K562 (cell line): ENCODE data around the gene MYG1. TPM values are rescaled to one million over a fixed set of nuclear protein-coding genes. Genes with fewer than 3 reads are reported as not detected.

Experiments used
- BDP1 ChIP-seq: IDR thresholded peaks from 3 replicates; pipeline ENCODE4 v1.6.1; 2011; ENCODE audit not compliant: insufficient read length, insufficient read depth
- FOXO4 ChIP-seq: fragments of 450-650 bp; formaldehyde crosslinking; IDR thresholded peaks from 2 replicates; pipeline ENCODE4 v1.4.0; 2020; ENCODE audit warnings: mild to moderate bottlenecking, moderate library complexity
- GABPA ChIP-seq: fragments of 200-800 bp; sonication (Bioruptor generic); conservative IDR thresholded peaks from 2 replicates; pipeline ENCODE4 v1.6.1; 2016; ENCODE audit warnings: low read depth, missing genetic modification characterization, missing compliant biosample characterization
- GTF2A2 ChIP-seq: IDR thresholded peaks from 2 replicates; pipeline ENCODE4 v1.6.1; 2016; ENCODE audit warnings: mild to moderate bottlenecking, missing genetic modification characterization, missing compliant biosample characterization
- HDAC6 ChIP-seq: IDR thresholded peaks from 2 replicates; pipeline ENCODE4 v1.6.1; 2012; ENCODE audit warnings: low read depth, mild to moderate bottlenecking, control low read depth, inconsistent platforms, low read length, moderate library complexity
- HMBOX1 ChIP-seq: sonication (generic); IDR thresholded peaks from 2 replicates; pipeline ENCODE4 v1.6.1; 2016
- KHSRP ChIP-seq: fragments of 450-650 bp; IDR thresholded peaks from 2 replicates; pipeline ENCODE4 v1.6.1; 2017
- KLF10 ChIP-seq: fragments of 250-450 bp; sonication (Bioruptor Pico); IDR thresholded peaks from 2 replicates; pipeline ENCODE4 v1.6.1; 2021; ENCODE audit warnings: matching md5 sums
- MAFF ChIP-seq: IDR thresholded peaks from 2 replicates; pipeline ENCODE4 v1.6.1; 2012; ENCODE audit warnings: low read length, improper control_type of control experiment
- MTA1 ChIP-seq: fragments of 450-650 bp; IDR thresholded peaks from 2 replicates; pipeline ENCODE4 v1.6.1; 2017; ENCODE audit warnings: borderline replicate concordance
- PHTF2 ChIP-seq: fragments of 250-450 bp; sonication (Bioruptor Pico); IDR thresholded peaks from 2 replicates; pipeline ENCODE4 v1.5.0; 2021; ENCODE audit warnings: mild to moderate bottlenecking
- SIRT6 ChIP-seq: IDR thresholded peaks from one replicate; pipeline ENCODE4 v1.6.1; 2012; ENCODE audit warnings: low read depth, mild to moderate bottlenecking, control low read depth, inconsistent platforms, low read length, moderate library complexity
- SMARCE1 ChIP-seq: fragments of 450-650 bp; IDR thresholded peaks from 2 replicates; pipeline ENCODE4 v1.7.1; 2016; ENCODE audit warnings: mild to moderate bottlenecking
- TAF15 ChIP-seq: fragments of 200-400 bp; formaldehyde crosslinking; IDR thresholded peaks from 2 replicates; pipeline ENCODE4 v1.6.1; 2017; ENCODE audit warnings: mild to moderate bottlenecking, low read depth, low read length, moderate library complexity
- TCF7 ChIP-seq: sonication (generic); IDR thresholded peaks from 2 replicates; pipeline ENCODE4 v1.6.1; 2016; ENCODE audit warnings: antibody characterized with exemption, borderline replicate concordance
- TOE1 ChIP-seq, 2 experiments: fragments of 450-650 bp in 1 of 2; sonication (generic) in 1 of 2; formaldehyde crosslinking in 1 of 2; IDR thresholded peaks; 2 replicates each; pipeline versions ENCODE4 v1.7.1 to v1.8.0; 2016 to 2022; ENCODE audit warnings: borderline replicate concordance in 2 of 2, mild to moderate bottlenecking in 2 of 2, antibody characterized with exemption in 1 of 2, inconsistent platforms in 1 of 2, low read depth in 1 of 2, missing genetic modification reagents in 1 of 2, moderate library complexity in 1 of 2
- ZBTB8A ChIP-seq: fragments of 450-650 bp; IDR thresholded peaks from 2 replicates; pipeline ENCODE4 v1.6.1; 2018; ENCODE audit warnings: mild to moderate bottlenecking, moderate library complexity; ENCODE audit not compliant: partially characterized antibody
- ZC3H8 ChIP-seq: fragments of 450-650 bp; IDR thresholded peaks from 2 replicates; pipeline ENCODE4 v1.6.1; 2017
- ZNF253 ChIP-seq: fragments of 250-450 bp; sonication (Bioruptor Pico); conservative IDR thresholded peaks from 2 replicates; pipeline ENCODE4 v1.6.1; 2021; ENCODE audit warnings: mild to moderate bottlenecking
- ZNF277 ChIP-seq: fragments of 250-450 bp; sonication (Bioruptor Pico); IDR thresholded peaks from 2 replicates; pipeline ENCODE4 v1.8.0; 2022; ENCODE audit warnings: inconsistent platforms, mild to moderate bottlenecking, moderate library complexity, borderline replicate concordance
- ZNF778 ChIP-seq: fragments of 450-650 bp; formaldehyde crosslinking; IDR thresholded peaks from 2 replicates; pipeline ENCODE4 v1.4.0; 2020; ENCODE audit warnings: mild to moderate bottlenecking, moderate library complexity
- polyA plus RNA-seq, 8 experiments: library from polyadenylated mRNA; depleted of rRNA in 4 of 8; stranded (reverse) in 5 of 8; unstranded in 3 of 8; fragments of >200 nt; fragmentation: Nextera tagmentation in 2 of 8; fragmentation: Illumina TruSeq in 1 of 8; extraction: Ambion mirVana in 2 of 8; extraction: Trizol in 1 of 8; gene quantifications; 2 replicates each; pipeline versions ENCODE4 v1.2.1 to v1.2.3, GENCODE V29; 2011 to 2014; ENCODE audit warnings: inconsistent platforms in 1 of 8, missing spikeins in 1 of 8
- total RNA-seq, 7 experiments: library from RNA; depleted of rRNA in 6 of 7; stranded (reverse); fragments of >200 nt in 6 of 7; fragmentation: Illumina TruSeq in 2 of 7; extraction: Trizol in 2 of 7; gene quantifications; 2 replicates each; pipeline versions ENCODE4 v1.2.1 to v1.2.3, GENCODE V29; 2011 to 2021; ENCODE audit warnings: low replicate concordance in 1 of 7
- TF ChIP-seq, protein P1 (sequence below): sonication (generic); formaldehyde crosslinking; IDR thresholded peaks from 2 replicates; pipeline ENCODE4 v1.8.0; 2022; ENCODE audit warnings: mild to moderate bottlenecking, missing genetic modification reagents
- TF ChIP-seq, protein P2 (sequence below): fragments of 250-450 bp; sonication (Bioruptor Pico); IDR thresholded peaks from 2 replicates; pipeline ENCODE4 v1.8.0; 2021; ENCODE audit warnings: moderate library complexity, mild to moderate bottlenecking, inconsistent platforms

MYG1 gene
- total and polyA plus RNA-seq, 9 of the 15 experiments (the other 6 are each of a cell fraction or from before 2014, with no cell fraction given), result 0.45 to 5.6 (median 2.1) TPM

GRCh38 chr12:53299101-53299453, 418 bp upstream of the MYG1 start (continued):
- no peak for TF ChIP-seq TAF15
- TF ChIP-seq HMBOX1, result peak; percentile 19; the same call in 1 of the 2 replicates
- no peak for TF ChIP-seq GTF2A2 (tag)
- no peak for TF ChIP-seq TOE1 (IDR thresholded peaks at IDR 0.05; ENCODE audit: borderline replicate concordance)
- no peak for TF ChIP-seq TOE1 (CRISPR knock-in tag; IDR thresholded peaks at IDR 0.05; ENCODE audit: borderline replicate concordance, low read depth)
- TF ChIP-seq ZNF277, result no peak
- TF ChIP-seq FOXO4 (CRISPR knock-in tag), result no peak
- no peak for TF ChIP-seq KHSRP
- TF ChIP-seq ZC3H8, result no peak
- peak; percentile 86 for TF ChIP-seq SMARCE1
- no peak for TF ChIP-seq BDP1
- no peak for TF ChIP-seq KLF10 (CRISPR knock-in tag)
- TF ChIP-seq GABPA (tag), result no peak
- peak; percentile 22; the same call in 1 of the 2 replicates for TF ChIP-seq MTA1
- no peak for TF ChIP-seq TCF7
- TF ChIP-seq HDAC6, result no peak
- no peak for TF ChIP-seq SIRT6
- TF ChIP-seq, protein P1, sequence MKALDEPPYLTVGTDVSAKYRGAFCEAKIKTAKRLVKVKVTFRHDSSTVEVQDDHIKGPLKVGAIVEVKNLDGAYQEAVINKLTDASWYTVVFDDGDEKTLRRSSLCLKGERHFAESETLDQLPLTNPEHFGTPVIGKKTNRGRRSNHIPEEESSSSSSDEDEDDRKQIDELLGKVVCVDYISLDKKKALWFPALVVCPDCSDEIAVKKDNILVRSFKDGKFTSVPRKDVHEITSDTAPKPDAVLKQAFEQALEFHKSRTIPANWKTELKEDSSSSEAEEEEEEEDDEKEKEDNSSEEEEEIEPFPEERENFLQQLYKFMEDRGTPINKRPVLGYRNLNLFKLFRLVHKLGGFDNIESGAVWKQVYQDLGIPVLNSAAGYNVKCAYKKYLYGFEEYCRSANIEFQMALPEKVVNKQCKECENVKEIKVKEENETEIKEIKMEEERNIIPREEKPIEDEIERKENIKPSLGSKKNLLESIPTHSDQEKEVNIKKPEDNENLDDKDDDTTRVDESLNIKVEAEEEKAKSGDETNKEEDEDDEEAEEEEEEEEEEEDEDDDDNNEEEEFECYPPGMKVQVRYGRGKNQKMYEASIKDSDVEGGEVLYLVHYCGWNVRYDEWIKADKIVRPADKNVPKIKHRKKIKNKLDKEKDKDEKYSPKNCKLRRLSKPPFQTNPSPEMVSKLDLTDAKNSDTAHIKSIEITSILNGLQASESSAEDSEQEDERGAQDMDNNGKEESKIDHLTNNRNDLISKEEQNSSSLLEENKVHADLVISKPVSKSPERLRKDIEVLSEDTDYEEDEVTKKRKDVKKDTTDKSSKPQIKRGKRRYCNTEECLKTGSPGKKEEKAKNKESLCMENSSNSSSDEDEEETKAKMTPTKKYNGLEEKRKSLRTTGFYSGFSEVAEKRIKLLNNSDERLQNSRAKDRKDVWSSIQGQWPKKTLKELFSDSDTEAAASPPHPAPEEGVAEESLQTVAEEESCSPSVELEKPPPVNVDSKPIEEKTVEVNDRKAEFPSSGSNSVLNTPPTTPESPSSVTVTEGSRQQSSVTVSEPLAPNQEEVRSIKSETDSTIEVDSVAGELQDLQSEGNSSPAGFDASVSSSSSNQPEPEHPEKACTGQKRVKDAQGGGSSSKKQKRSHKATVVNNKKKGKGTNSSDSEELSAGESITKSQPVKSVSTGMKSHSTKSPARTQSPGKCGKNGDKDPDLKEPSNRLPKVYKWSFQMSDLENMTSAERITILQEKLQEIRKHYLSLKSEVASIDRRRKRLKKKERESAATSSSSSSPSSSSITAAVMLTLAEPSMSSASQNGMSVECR (CRISPR knock-in tag), result no peak
- TF ChIP-seq ZNF253 (CRISPR knock-in tag), result no peak
- no peak for TF ChIP-seq ZNF778 (CRISPR knock-in tag)
- TF ChIP-seq, protein P2, sequence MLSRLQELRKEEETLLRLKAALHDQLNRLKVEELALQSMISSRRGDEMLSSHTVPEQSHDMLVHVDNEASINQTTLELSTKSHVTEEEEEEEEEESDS (CRISPR knock-in tag), result no peak
- no peak for TF ChIP-seq PHTF2 (CRISPR knock-in tag)
- TF ChIP-seq ZBTB8A, result no peak
- peak; percentile 81 for TF ChIP-seq MAFF
